ENCODE measurements around the gene GOLGA8G.
"Not testable (repeated sequence)": the region's sequence is repeated elsewhere in the genome, so short reads cannot be mapped to it uniquely, and the experiment has no call there.

Gene GOLGA8G

GRCh38 chr15:28532954-28533353 lies at the start of gene GOLGA8G:
GOLGA8G (minus strand) TSS chr15:28532971; CDS start chr15:28532909, 62 bp downstream.
- not testable (repeated sequence) for H3K4me3 ChIP-seq (ENCODE audit: low read depth, low read length); DNase-seq (ENCODE audit: low read depth)

GRCh38 chr15:28573351-28573750 lies 40.6 kb upstream of the GOLGA8G start:
- DNase-seq (ENCODE audit: low read depth); H3K4me3 ChIP-seq (ENCODE audit: low read depth, low read length): not testable (repeated sequence)

GRCh38 chr15:28553268-28553667 lies 20.5 kb upstream of the GOLGA8G start, which contains the start of gene GOLGA6L25:
GOLGA6L25 (plus strand) TSS chr15:28553568; CDS start chr15:28553629, 61 bp downstream.
- not testable (repeated sequence) for DNase-seq (ENCODE audit: low read depth); H3K4me3 ChIP-seq (ENCODE audit: low read depth, low read length)

GRCh38 chr15:28515208-28515607 lies 17.6 kb downstream of the GOLGA8G start:
- DNase-seq (ENCODE audit: low read depth); H3K4me3 ChIP-seq (ENCODE audit: low read depth, low read length): not testable (repeated sequence)

- not testable (repeated sequence) for DNase-seq (ENCODE audit: low read depth); H3K4me3 ChIP-seq (ENCODE audit: low read depth, low read length)
These were observed 18.6 kb downstream of the GOLGA8G start for GRCh38 chr15:28514128-28514527.

GRCh38 chr15:28508217-28508889 lies 24.4 kb downstream of the GOLGA8G start:
- not testable (repeated sequence) for H3K4me3 ChIP-seq (ENCODE audit: low read depth, low read length); DNase-seq (ENCODE audit: low read depth)

GRCh38 chr15:28481340-28481739 lies 51.4 kb downstream of the GOLGA8G start:
- DNase-seq (ENCODE audit: low read depth); H3K4me3 ChIP-seq (ENCODE audit: low read depth, low read length): not testable (repeated sequence)
